Thoracic aorta endothelial cell (primary cell): ENCODE measurements around the gene ZBTB38. TPM values are rescaled to one million over a fixed set of nuclear protein-coding genes. Genes with fewer than 3 reads are reported as not detected.

ENCODE experiments used
- total RNA-seq: library from RNA; depleted of rRNA; stranded (reverse); fragments of >200 nt; gene quantifications from 2 replicates; pipeline ENCODE4 v1.2.3, GENCODE V29; 2012

The ZBTB38 gene, protein sequence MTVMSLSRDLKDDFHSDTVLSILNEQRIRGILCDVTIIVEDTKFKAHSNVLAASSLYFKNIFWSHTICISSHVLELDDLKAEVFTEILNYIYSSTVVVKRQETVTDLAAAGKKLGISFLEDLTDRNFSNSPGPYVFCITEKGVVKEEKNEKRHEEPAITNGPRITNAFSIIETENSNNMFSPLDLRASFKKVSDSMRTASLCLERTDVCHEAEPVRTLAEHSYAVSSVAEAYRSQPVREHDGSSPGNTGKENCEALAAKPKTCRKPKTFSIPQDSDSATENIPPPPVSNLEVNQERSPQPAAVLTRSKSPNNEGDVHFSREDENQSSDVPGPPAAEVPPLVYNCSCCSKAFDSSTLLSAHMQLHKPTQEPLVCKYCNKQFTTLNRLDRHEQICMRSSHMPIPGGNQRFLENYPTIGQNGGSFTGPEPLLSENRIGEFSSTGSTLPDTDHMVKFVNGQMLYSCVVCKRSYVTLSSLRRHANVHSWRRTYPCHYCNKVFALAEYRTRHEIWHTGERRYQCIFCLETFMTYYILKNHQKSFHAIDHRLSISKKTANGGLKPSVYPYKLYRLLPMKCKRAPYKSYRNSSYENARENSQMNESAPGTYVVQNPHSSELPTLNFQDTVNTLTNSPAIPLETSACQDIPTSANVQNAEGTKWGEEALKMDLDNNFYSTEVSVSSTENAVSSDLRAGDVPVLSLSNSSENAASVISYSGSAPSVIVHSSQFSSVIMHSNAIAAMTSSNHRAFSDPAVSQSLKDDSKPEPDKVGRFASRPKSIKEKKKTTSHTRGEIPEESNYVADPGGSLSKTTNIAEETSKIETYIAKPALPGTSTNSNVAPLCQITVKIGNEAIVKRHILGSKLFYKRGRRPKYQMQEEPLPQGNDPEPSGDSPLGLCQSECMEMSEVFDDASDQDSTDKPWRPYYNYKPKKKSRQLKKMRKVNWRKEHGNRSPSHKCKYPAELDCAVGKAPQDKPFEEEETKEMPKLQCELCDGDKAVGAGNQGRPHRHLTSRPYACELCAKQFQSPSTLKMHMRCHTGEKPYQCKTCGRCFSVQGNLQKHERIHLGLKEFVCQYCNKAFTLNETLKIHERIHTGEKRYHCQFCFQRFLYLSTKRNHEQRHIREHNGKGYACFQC (N-terminal part only)
- 134 and 161 TPM in 2 replicates for total RNA-seq

DNA sequence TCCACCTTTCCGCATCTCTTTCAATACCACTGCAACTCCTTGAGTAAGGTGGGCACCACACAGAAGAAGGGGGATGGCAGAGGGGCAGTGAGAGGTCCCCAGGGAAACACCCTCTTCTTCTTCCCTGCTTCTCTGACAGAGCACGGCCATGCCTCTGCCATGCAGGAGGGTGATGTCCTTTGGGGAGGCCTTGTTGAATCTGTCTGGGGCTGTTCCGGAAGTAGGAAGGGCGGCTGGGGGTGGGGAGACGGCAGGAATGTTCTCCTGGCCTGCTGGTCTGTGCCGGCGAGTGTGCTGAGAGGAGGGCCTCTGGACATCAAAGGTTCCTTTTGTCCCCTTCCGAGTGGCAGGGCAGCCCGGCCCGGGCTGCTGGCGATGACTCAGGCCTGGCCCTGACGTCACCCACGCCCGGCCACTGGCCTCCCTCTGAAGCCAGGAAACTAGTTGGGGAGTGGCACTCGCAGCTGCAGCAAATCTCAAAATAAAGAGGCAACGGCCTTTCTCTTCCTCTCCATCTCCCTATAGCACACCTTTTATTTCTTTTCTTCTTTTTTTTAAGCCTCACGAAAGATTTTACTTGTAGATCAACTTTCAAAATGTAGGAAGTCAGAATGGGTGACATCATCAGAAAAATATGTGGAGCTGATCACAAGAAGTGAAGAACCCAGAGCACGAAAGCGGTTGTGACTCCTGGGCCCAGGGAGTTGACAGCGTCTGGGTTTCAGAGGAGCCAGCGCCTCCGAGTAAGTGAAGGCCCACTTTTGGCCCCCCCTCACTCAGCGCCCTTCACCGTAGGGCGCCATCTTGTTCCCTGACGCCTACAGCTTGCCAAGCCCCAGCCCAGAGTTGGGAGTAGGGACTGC is at the start of gene ZBTB38:
Gene ZBTB38, plus strand, starts transcription at position 443 of the 863 bp plus-strand sequence. CDS start 73,885 bp downstream, outside the sequence.

Other genes with a start within 250 kb of the ZBTB38 start
- gene PXYLP1, start 136.7 kb upstream of the ZBTB38 start, total RNA-seq, result 2.5 and 4.5 TPM in 2 replicates
- gene RASA2, start 118.5 kb downstream of the ZBTB38 start, total RNA-seq, result 51.1 and 51.8 TPM in 2 replicates